Measurements from ENCODE around the gene ALDH9A1.

ALDH9A1 gene

DNA sequence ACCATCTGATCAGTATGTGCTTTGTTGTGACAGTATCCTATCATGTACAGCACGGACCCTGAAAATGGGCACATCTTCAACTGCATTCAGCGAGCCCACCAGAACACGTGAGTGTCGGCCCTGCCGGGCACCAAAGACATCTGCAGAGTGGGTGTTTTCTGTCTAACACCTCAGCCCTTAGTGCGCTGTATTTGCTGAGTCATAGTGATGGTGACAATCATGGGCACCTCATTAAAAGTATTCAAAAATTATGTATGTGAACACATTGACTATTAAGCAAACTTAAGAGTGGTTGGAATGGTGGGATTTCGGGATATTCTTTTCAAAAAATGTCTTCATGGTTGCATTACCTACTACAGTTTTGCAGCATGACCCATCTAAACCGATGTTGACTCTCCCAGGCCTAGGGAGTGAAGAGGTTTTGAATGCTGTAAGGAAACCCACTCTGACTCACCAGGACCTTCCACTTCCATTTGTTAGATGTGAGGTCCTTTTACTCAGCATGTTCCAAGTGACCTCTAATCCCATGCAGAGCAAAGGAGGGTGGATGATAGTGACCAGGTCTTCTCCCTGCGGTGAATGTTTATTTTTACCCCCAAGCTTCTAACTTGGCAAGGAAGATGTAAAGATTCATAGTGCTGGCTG is 47.3 kb downstream of the ALDH9A1 start:
- TF ChIP-seq, protein P1, sequence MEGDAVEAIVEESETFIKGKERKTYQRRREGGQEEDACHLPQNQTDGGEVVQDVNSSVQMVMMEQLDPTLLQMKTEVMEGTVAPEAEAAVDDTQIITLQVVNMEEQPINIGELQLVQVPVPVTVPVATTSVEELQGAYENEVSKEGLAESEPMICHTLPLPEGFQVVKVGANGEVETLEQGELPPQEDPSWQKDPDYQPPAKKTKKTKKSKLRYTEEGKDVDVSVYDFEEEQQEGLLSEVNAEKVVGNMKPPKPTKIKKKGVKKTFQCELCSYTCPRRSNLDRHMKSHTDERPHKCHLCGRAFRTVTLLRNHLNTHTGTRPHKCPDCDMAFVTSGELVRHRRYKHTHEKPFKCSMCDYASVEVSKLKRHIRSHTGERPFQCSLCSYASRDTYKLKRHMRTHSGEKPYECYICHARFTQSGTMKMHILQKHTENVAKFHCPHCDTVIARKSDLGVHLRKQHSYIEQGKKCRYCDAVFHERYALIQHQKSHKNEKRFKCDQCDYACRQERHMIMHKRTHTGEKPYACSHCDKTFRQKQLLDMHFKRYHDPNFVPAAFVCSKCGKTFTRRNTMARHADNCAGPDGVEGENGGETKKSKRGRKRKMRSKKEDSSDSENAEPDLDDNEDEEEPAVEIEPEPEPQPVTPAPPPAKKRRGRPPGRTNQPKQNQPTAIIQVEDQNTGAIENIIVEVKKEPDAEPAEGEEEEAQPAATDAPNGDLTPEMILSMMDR (IDR thresholded peaks at IDR 0.05; ENCODE audit: low read depth, low read length) = no peak
- no peak for DNase-seq (ENCODE audit: extremely low read depth, low read depth)

DNA sequence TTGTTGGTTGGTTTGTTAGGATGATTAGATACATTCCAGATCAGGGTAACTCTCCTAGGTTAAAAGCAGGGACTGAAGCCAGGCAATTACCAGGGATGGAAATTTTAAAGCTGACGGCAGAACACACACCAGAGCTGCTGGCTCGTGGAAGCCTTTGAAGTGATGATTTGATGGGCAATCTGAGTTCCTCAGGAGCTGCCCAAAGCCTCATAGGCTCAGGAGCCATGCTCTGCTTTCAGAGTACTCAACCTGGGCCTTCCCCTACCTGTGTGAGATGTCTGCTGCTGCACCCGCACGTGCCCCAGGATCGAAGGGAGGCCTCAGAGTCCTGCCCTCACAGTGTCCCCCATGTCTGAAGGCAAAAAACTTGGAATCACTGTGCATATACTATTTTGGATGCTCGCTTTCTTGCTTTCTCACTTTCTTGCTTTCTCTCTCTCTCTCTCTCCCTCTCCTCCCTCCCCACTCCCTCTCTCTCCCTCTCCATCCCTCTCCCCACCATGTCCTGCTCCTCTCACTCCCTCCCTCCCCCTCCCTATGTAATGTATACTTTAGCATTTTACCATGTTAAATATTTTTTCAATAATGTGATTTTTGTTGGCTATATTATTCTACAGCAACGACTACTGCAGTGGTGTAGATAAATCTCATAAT is 49.3 kb downstream of the ALDH9A1 start:
- TF ChIP-seq, protein P1 (IDR thresholded peaks at IDR 0.05; ENCODE audit: low read depth, low read length) = no peak
- DNase-seq (ENCODE audit: extremely low read depth, low read depth) = no peak

DNA sequence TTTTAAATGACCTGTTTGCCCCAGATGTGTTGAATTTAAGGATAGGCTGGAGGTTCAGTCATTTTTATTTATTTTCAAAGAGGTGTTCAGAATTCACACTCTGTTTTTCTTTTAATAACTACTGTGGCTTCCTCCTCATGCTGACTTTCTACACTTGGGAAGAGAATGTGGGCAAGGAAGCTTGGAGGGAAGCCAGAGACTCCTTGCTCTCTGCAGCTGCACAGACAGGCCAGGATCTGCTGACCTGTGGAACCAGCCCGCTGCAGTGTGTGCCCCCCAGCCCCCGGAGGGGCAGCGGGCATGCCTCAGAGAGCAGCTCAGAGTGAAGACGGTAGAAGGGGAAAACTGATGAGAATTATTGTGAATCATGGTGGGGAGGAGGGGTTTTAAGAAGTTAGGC is 50.4 kb downstream of the ALDH9A1 start:
- TF ChIP-seq, protein P1 (IDR thresholded peaks at IDR 0.05; ENCODE audit: low read depth, low read length) = no peak

DNA sequence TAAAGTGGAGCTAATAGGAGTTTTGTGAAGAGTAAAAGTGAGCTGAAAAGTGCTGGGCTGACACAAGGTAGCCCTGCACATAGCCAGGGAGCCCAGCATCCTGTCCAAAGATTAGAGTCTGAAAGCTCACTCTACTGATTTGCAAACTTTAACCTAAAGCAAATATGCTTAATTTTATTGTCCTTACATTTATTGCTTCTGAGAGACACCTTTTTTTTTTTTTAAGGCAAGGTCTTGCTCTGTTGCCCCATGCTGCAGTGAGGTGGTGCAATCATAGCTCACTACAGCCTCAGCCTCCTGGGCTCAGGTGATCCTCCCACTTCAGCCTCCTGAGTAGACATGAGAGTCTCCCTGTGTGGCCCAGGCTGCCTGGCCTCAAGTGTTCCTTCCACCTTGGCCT is 50.8 kb downstream of the ALDH9A1 start:
- TF ChIP-seq, protein P1 (IDR thresholded peaks at IDR 0.05; ENCODE audit: low read depth, low read length) = no peak
- no peak for DNase-seq (ENCODE audit: extremely low read depth, low read depth)

More for the DNA sequence above, 50.4 kb downstream of the ALDH9A1 start:
- DNase-seq (ENCODE audit: extremely low read depth, low read depth) = no peak

DNA sequence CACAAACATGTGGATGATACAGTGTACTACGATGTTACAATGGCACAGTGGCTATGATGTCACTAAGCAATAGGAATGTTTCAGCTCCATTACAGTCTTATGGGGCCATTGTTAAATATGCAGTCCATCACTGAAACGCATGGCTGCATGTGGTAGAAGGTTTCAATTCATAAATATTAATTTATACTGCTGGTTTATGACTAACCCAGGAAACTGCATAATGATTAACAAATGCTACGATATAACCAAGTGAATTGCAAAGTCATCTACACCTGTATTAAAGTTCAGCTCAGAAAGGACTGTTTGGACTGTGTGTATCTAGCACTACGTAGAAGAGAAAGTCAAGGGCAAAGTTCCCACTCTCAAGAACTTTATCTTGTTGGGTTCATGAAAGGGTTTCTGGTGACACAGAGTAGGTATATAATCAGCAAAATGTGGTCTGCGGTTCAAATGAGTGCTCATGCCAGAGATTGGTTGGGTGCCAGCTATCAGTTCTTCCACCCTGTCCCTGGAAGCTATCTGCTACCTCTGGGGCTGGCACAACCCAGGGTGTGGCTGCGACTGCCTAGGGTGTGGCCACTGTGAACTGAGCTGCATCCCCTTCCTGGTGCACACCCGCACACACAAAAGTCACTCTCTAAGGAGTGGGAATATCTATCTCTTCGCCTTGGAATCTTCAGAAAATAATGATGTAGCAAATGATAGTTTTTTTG is 52.6 kb downstream of the ALDH9A1 start:
- no peak for DNase-seq (ENCODE audit: extremely low read depth, low read depth)
- TF ChIP-seq, protein P1 (IDR thresholded peaks at IDR 0.05; ENCODE audit: low read depth, low read length) = no peak

DNA sequence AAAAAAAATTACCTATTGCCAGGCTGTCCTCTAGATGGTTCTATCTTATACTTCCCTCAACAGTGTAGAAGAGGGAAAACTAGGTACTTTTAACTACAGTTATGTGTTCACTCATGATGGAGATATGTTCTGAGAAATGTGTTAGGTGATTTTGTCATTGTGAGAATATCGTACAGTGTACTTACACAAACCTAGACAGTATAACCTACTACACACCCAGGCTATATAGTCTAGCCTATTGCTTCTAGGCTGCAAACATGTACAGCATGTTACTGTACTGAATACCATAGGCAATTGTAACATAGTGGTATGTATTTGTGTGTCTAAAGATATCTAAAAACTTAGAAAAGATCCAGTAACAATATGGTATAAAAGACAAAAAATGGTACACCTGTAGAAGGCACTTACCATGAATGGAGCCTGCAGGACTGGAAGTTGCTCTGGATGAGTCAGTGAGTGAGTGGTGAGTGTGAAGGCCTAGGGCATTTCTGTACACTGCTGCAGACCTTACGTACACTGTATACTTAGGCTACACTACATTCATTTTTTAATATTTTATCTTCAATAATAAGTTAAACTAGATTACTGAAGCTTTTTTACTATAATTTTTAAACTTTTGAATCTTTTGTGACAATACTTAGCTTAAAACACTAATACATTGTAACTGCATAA is 54.2 kb downstream of the ALDH9A1 start:
- TF ChIP-seq, protein P1 (IDR thresholded peaks at IDR 0.05; ENCODE audit: low read depth, low read length) = no peak
- DNase-seq (ENCODE audit: extremely low read depth, low read depth) = no peak

Measured in AG09319 (cell line).